ENCODE results near the gene MRM2.

Gene MRM2

GRCh38 chr7:2225830-2226229, 16.2 kb downstream of the MRM2 start:
- Histone ChIP-seq H3K27ac (no peak overlapping the region), H3K9ac (ENCODE audit: insufficient read length) (no peak overlapping the region), H3K4me3 (no peak overlapping the region), H3K9me3 (ENCODE audit: low read depth, low read length) (no peaks in the 10 kb centered on the region), H3K36me3 (ENCODE audit: insufficient read depth, low read length) (peaks cover 47% of the 10 kb centered on the region)
- no peak for DNase-seq (ENCODE audit: low read depth, low spot score)
- TF ChIP-seq EZH2 (IDR thresholded peaks at IDR 0.05) (no peak), FOXP2 (optimal IDR thresholded peaks at IDR 0.05; ENCODE audit: control extremely low read depth, extremely low read length, insufficient read depth) (no peak), POLR2AphosphoS5 (IDR thresholded peaks at IDR 0.05; ENCODE audit: borderline replicate concordance, low read depth, low read length) (no peak)

GRCh38 chr7:2225336-2225735, 16.7 kb downstream of the MRM2 start:
- no peak for DNase-seq (ENCODE audit: low read depth, low spot score)
- Histone ChIP-seq H3K9me3 (ENCODE audit: low read depth, low read length) (no peaks in the 10 kb centered on the region), H3K4me3 (no peak overlapping the region), H3K9ac (ENCODE audit: insufficient read length) (no peak overlapping the region), H3K36me3 (ENCODE audit: insufficient read depth, low read length) (peaks cover 47% of the 10 kb centered on the region), H3K27ac (no peak overlapping the region)
- TF ChIP-seq POLR2AphosphoS5 (IDR thresholded peaks at IDR 0.05; ENCODE audit: borderline replicate concordance, low read depth, low read length), result no peak
- no peak for TF ChIP-seq FOXP2 (optimal IDR thresholded peaks at IDR 0.05; ENCODE audit: control extremely low read depth, extremely low read length, insufficient read depth)
- TF ChIP-seq EZH2 (IDR thresholded peaks at IDR 0.05), result no peak

DNA sequence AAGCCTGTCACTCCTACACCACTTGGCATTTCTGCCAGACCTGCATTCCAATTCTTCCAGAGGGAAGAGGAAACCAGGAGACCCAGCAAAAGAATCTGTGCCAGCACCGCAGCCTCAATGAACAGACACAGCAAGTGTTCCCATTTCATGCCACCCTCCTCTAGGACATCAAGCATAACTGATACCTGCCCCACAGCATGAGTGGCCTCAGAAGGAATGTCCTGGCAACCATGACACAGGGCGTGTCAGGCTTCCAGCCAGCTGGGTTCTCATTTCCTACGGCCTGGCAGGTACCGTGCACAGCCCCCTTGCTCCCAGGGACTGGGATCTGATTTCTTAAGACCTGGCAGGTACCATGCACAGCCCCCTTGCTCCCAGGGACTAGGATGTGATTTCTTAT, 17.1 kb downstream of the MRM2 start:
- Histone ChIP-seq H3K9ac (ENCODE audit: insufficient read length) (no peak overlapping the region), H3K36me3 (ENCODE audit: insufficient read depth, low read length) (peaks cover 44% of the 10 kb centered on the region)

DNA sequence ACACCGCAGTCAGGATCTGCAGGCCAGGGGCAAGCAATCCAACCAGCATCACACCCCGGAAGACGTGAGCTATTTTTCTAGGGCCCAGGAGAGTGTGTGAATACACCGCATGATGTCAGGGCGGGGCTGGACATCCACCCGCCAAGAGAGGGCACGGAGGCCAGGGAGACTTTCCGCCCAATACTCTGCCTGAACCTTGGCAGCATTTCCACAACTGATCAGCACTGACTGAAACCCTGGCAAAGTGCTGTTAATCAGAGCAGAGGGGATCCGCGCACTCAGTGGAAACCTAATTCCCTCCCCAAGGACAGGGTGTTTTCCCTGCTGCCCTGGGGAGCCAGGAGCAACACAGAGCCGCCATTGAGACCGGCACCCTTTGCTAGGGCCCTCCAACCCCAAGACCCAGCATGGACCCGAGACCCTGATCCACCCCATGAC, 17.5 kb downstream of the MRM2 start:
- no peak for TF ChIP-seq FOXP2 (optimal IDR thresholded peaks at IDR 0.05; ENCODE audit: control extremely low read depth, extremely low read length, insufficient read depth)
- TF ChIP-seq EZH2 (IDR thresholded peaks at IDR 0.05), result no peak
- no peak for TF ChIP-seq POLR2AphosphoS5 (IDR thresholded peaks at IDR 0.05; ENCODE audit: borderline replicate concordance, low read depth, low read length)
- Histone ChIP-seq H3K9ac (ENCODE audit: insufficient read length) (no peak overlapping the region), H3K4me3 (no peak overlapping the region), H3K9me3 (ENCODE audit: low read depth, low read length) (no peaks in the 10 kb centered on the region), H3K27ac (no peak overlapping the region), H3K36me3 (ENCODE audit: insufficient read depth, low read length) (peaks cover 40% of the 10 kb centered on the region)
- DNase-seq (ENCODE audit: low read depth, low spot score), result no peak

More for the DNA sequence above, 17.1 kb downstream of the MRM2 start:
- TF ChIP-seq POLR2AphosphoS5 (IDR thresholded peaks at IDR 0.05; ENCODE audit: borderline replicate concordance, low read depth, low read length) (no peak), FOXP2 (optimal IDR thresholded peaks at IDR 0.05; ENCODE audit: control extremely low read depth, extremely low read length, insufficient read depth) (no peak), EZH2 (IDR thresholded peaks at IDR 0.05) (no peak)
- DNase-seq (ENCODE audit: low read depth, low spot score), result no peak
- Histone ChIP-seq H3K4me3 (no peak overlapping the region), H3K27ac (no peak overlapping the region), H3K9me3 (ENCODE audit: low read depth, low read length) (no peaks in the 10 kb centered on the region)

DNA sequence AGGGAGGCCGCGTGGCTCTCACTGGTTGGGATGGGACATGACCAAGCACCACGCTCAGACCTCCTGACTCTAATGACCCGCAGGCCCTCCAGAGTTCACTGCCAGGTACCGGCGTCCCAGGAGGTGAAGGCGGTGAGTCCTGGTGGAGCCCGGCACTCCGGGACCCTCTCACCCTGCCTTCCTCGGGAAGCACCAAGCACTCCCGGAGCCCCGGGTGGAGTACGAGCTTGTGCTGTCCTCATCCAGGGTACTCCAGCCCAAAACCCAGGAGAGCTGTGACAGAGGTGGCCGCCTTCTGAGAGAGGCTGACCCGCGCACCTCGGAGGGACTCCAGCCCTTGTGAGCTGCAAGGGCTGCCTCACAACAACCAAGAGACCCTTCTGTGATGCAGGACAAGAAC, 18.7 kb downstream of the MRM2 start:
- H3K27ac ChIP-seq, result no peak overlapping the region
- H3K4me3 ChIP-seq, result no peak overlapping the region
- TF ChIP-seq FOXP2 (optimal IDR thresholded peaks at IDR 0.05; ENCODE audit: control extremely low read depth, extremely low read length, insufficient read depth), result no peak
- TF ChIP-seq POLR2AphosphoS5 (IDR thresholded peaks at IDR 0.05; ENCODE audit: borderline replicate concordance, low read depth, low read length), result no peak
- no peak for TF ChIP-seq EZH2 (IDR thresholded peaks at IDR 0.05)
- no peak overlapping the region for H3K9ac ChIP-seq (ENCODE audit: insufficient read length)
- DNase-seq (ENCODE audit: low read depth, low spot score), result no peak
- peaks cover 37% of the 10 kb centered on the region; the same call in 1 of the 2 replicates for H3K36me3 ChIP-seq (ENCODE audit: insufficient read depth, low read length)
- no peaks in the 10 kb centered on the region for H3K9me3 ChIP-seq (ENCODE audit: low read depth, low read length)

- Histone ChIP-seq H3K9ac (ENCODE audit: insufficient read length) (no peak overlapping the region), H3K36me3 (ENCODE audit: insufficient read depth, low read length) (peaks cover 35% of the 10 kb centered on the region; the same call in 1 of the 2 replicates), H3K9me3 (ENCODE audit: low read depth, low read length) (no peaks in the 10 kb centered on the region), H3K4me3 (no peak overlapping the region), H3K27ac (no peak overlapping the region)
- no peak for TF ChIP-seq POLR2AphosphoS5 (IDR thresholded peaks at IDR 0.05; ENCODE audit: borderline replicate concordance, low read depth, low read length)
- no peak for TF ChIP-seq EZH2 (IDR thresholded peaks at IDR 0.05)
- TF ChIP-seq FOXP2 (optimal IDR thresholded peaks at IDR 0.05; ENCODE audit: control extremely low read depth, extremely low read length, insufficient read depth), result no peak
- no peak for DNase-seq (ENCODE audit: low read depth, low spot score)
These were observed 19.5 kb downstream of the MRM2 start for GRCh38 chr7:2222516-2222915.

- H3K36me3 ChIP-seq (ENCODE audit: insufficient read depth, low read length), result peaks cover 36% of the 10 kb centered on the region; the same call in 1 of the 2 replicates
- TF ChIP-seq POLR2AphosphoS5 (IDR thresholded peaks at IDR 0.05; ENCODE audit: borderline replicate concordance, low read depth, low read length) (no peak), FOXP2 (optimal IDR thresholded peaks at IDR 0.05; ENCODE audit: control extremely low read depth, extremely low read length, insufficient read depth) (no peak), EZH2 (IDR thresholded peaks at IDR 0.05) (no peak)
- no peaks in the 10 kb centered on the region for H3K9me3 ChIP-seq (ENCODE audit: low read depth, low read length)
These were observed 21.1 kb downstream of the MRM2 start for GRCh38 chr7:2220954-2221353.

GRCh38 chr7:2220506-2220905, 21.5 kb downstream of the MRM2 start:
- Histone ChIP-seq H3K27ac (no peak overlapping the region), H3K9ac (ENCODE audit: insufficient read length) (no peak overlapping the region), H3K4me3 (no peak overlapping the region), H3K9me3 (ENCODE audit: low read depth, low read length) (no peaks in the 10 kb centered on the region), H3K36me3 (ENCODE audit: insufficient read depth, low read length) (peaks cover 36% of the 10 kb centered on the region; the same call in 1 of the 2 replicates)
- no peak for DNase-seq (ENCODE audit: low read depth, low spot score)
- no peak for TF ChIP-seq FOXP2 (optimal IDR thresholded peaks at IDR 0.05; ENCODE audit: control extremely low read depth, extremely low read length, insufficient read depth)
- no peak for TF ChIP-seq POLR2AphosphoS5 (IDR thresholded peaks at IDR 0.05; ENCODE audit: borderline replicate concordance, low read depth, low read length)
- TF ChIP-seq EZH2 (IDR thresholded peaks at IDR 0.05), result no peak

More at GRCh38 chr7:2220954-2221353, 21.1 kb downstream of the MRM2 start:
- no peak overlapping the region for H3K27ac ChIP-seq
- no peak for DNase-seq (ENCODE audit: low read depth, low spot score)
- H3K4me3 ChIP-seq, result no peak overlapping the region
- no peak overlapping the region for H3K9ac ChIP-seq (ENCODE audit: insufficient read length)

GRCh38 chr7:2220030-2220429, 22.0 kb downstream of the MRM2 start:
- H3K9ac ChIP-seq (ENCODE audit: insufficient read length), result no peak overlapping the region
- no peak for DNase-seq (ENCODE audit: low read depth, low spot score)
- no peaks in the 10 kb centered on the region for H3K9me3 ChIP-seq (ENCODE audit: low read depth, low read length)
- H3K27ac ChIP-seq, result no peak overlapping the region
- H3K36me3 ChIP-seq (ENCODE audit: insufficient read depth, low read length), result peaks cover 34% of the 10 kb centered on the region; the same call in 1 of the 2 replicates
- TF ChIP-seq POLR2AphosphoS5 (IDR thresholded peaks at IDR 0.05; ENCODE audit: borderline replicate concordance, low read depth, low read length), result no peak
- no peak for TF ChIP-seq EZH2 (IDR thresholded peaks at IDR 0.05)
- TF ChIP-seq FOXP2 (optimal IDR thresholded peaks at IDR 0.05; ENCODE audit: control extremely low read depth, extremely low read length, insufficient read depth), result no peak
- H3K4me3 ChIP-seq, result no peak overlapping the region

Measured in SK-N-MC (cell line).